Colonic mucosa (tissue), 4 donors: ENCODE measurements around the gene CD27. TPM values are rescaled to one million over a fixed set of nuclear protein-coding genes. Genes with fewer than 3 reads are reported as not detected.
"Not testable (repeated sequence)": the region's sequence is repeated elsewhere in the genome, so short reads cannot be mapped to it uniquely, and the experiment has no call there.

ENCODE experiments used
- DNase-seq: peaks from one replicate; pipeline ENCODE4 v3.0.0-alpha.2; 2020
- H3K27ac ChIP-seq: fragments of 200-600 bp; one replicate; pipeline ENCODE4 v1.8.0; 2021
- H3K27me3 ChIP-seq: fragments of 200-600 bp; one replicate; pipeline ENCODE4 v1.8.0; 2021
- H3K36me3 ChIP-seq: fragments of 200-600 bp; one replicate; pipeline ENCODE4 v1.8.0; 2021
- H3K4me1 ChIP-seq: fragments of 200-600 bp; one replicate; pipeline ENCODE4 v1.8.0; 2021; ENCODE audit warnings: mild to moderate bottlenecking
- H3K4me3 ChIP-seq: fragments of 200-600 bp; one replicate; pipeline ENCODE4 v1.8.0; 2021
- H3K9ac ChIP-seq, 2 donors: one replicate each; pipeline ENCODE4 v1.7.0; 2013; ENCODE audit warnings: control low read depth in 2 of 2, low read depth in 2 of 2, low read length in 2 of 2
- H3K9me3 ChIP-seq: fragments of 200-600 bp; one replicate; pipeline ENCODE4 v1.8.0; 2021
- CTCF ChIP-seq: fragments of 200-600 bp; IDR thresholded peaks from one replicate; pipeline ENCODE4 v1.8.0; 2022; ENCODE audit warnings: antibody characterized with exemption, mild to moderate bottlenecking
- intact Hi-C: fragments of 100-400 bp; cut with DNase I; formaldehyde crosslinking; loops from one replicate; pipeline ENCODE4 v1.14.1; 2022
- total RNA-seq, 2 donors: library from RNA; stranded (reverse); fragmentation: NEBNext Ultra II Directional in 1 of 2; extraction: Animal tissue kit (Norgen Biotek cat#: 25700) in 1 of 2; gene quantifications; one replicate each; pipeline ENCODE4 v1.2.1, GENCODE V29; 2021
- donor health status: healthy.
- donor health status: DM: no; HTN: no; CAD: no.
- donor health status: DM: no; HTN: no; CAD: no.

The CD27 gene
- total RNA-seq, 2 donors from 2014 or later = 1.9 to 2.4 TPM

- Histone ChIP-seq H3K27ac (no peak overlapping the region), H3K36me3 (no peaks in the 10 kb centered on the region), H3K4me3 (no peak overlapping the region), H3K9ac (no peak overlapping the region), H3K27me3 (no peaks in the 10 kb centered on the region), H3K9me3 (no peaks in the 10 kb centered on the region), H3K4me1 (no peaks in the 10 kb centered on the region)
- intact Hi-C loops = no loop called here
- TF ChIP-seq CTCF = no peak
- no peak for DNase-seq
Measured at GRCh38 chr12:6476489-6476888, 31.7 kb downstream of the CD27 start.

GRCh38 chr12:6477601-6478377, 33.0 kb downstream of the CD27 start:
- H3K9me3 ChIP-seq, H3K9ac ChIP-seq, H3K27me3 ChIP-seq, H3K4me3 ChIP-seq, DNase-seq, H3K36me3 ChIP-seq, H3K27ac ChIP-seq, intact Hi-C loops, H3K4me1 ChIP-seq: not testable (repeated sequence)

- Histone ChIP-seq H3K27me3 (no peaks in the 10 kb centered on the region), H3K9me3 (no peaks in the 10 kb centered on the region), H3K4me1 (no peaks in the 10 kb centered on the region), H3K9ac (no peak overlapping the region), H3K36me3 (no peaks in the 10 kb centered on the region), H3K4me3 (no peak overlapping the region), H3K27ac (no peak overlapping the region)
- intact Hi-C loops = no loop called here
- DNase-seq = no peak
- no peak for TF ChIP-seq CTCF
Measured at GRCh38 chr12:6478416-6478815, 33.7 kb downstream of the CD27 start.

GRCh38 chr12:6488240-6488639, 43.5 kb downstream of the CD27 start:
- DNase-seq = no peak
- Histone ChIP-seq H3K27ac (no peak overlapping the region), H3K4me3 (no peak overlapping the region), H3K4me1 (peaks cover 3% of the 10 kb centered on the region), H3K36me3 (no peaks in the 10 kb centered on the region), H3K9me3 (no peaks in the 10 kb centered on the region), H3K27me3 (no peaks in the 10 kb centered on the region), H3K9ac (no peak overlapping the region)
- no peak for TF ChIP-seq CTCF
- intact Hi-C loops = no loop called here

- Histone ChIP-seq H3K27ac (no peak overlapping the region), H3K36me3 (no peaks in the 10 kb centered on the region), H3K4me1 (peaks cover 3% of the 10 kb centered on the region), H3K27me3 (no peaks in the 10 kb centered on the region), H3K4me3 (no peak overlapping the region), H3K9me3 (no peaks in the 10 kb centered on the region), H3K9ac (no peak overlapping the region)
- DNase-seq = no peak
- intact Hi-C loops = no loop called here
- TF ChIP-seq CTCF = no peak
Measured at GRCh38 chr12:6489449-6489848, 44.7 kb downstream of the CD27 start.

- H3K36me3 ChIP-seq, H3K4me3 ChIP-seq, H3K27ac ChIP-seq, H3K9ac ChIP-seq, H3K4me1 ChIP-seq, intact Hi-C loops, DNase-seq, H3K27me3 ChIP-seq, H3K9me3 ChIP-seq: not testable (repeated sequence)
Measured at GRCh38 chr12:6490673-6491072, 45.9 kb downstream of the CD27 start.
